Spinal cord (tissue), 10 donors: ENCODE data around the gene RAB31. TPM values are rescaled to one million over a fixed set of nuclear protein-coding genes. Genes with fewer than 3 reads are reported as not detected.
"Not testable (repeated sequence)": the region's sequence is repeated elsewhere in the genome, so short reads cannot be mapped to it uniquely, and the experiment has no call there.

Source experiments
- DNase-seq, 6 donors: peaks; one replicate each; pipeline versions ENCODE4 v3.0.0 to v3.0.0-alpha.2; 2013 to 2015; ENCODE audit warnings: low spot score in 6 of 6, low read depth in 4 of 6
- H3K27ac ChIP-seq: one replicate; pipeline ENCODE4 v1.5.1; 2013; ENCODE audit warnings: low read depth, low read length, control low read depth
- H3K27me3 ChIP-seq: one replicate; pipeline ENCODE4 v1.6.1; 2013; ENCODE audit warnings: low read length; ENCODE audit not compliant: control insufficient read depth, insufficient read depth
- H3K36me3 ChIP-seq: one replicate; pipeline ENCODE4 v1.6.1; 2013; ENCODE audit warnings: low read length; ENCODE audit not compliant: control insufficient read depth, insufficient read depth
- H3K4me1 ChIP-seq: one replicate; pipeline ENCODE4 v1.6.1; 2013; ENCODE audit warnings: low read length; ENCODE audit not compliant: control insufficient read depth, insufficient read depth
- H3K4me3 ChIP-seq: one replicate; pipeline ENCODE4 v1.5.1; 2013; ENCODE audit warnings: low read depth, low read length, control low read depth
- H3K9me3 ChIP-seq: one replicate; pipeline ENCODE4 v1.6.1; 2013; ENCODE audit warnings: low read length; ENCODE audit not compliant: control insufficient read depth, insufficient read depth
- WGBS: methylation state at CpG from one replicate; pipeline ENCODE4 v1.1.5; 2013; ENCODE audit warnings: missing lambda C conversion rate; ENCODE audit not compliant: insufficient coverage; 5-methylcytosine and 5-hydroxymethylcytosine counted together
- polyA plus RNA-seq, 2 donors: library from polyadenylated mRNA; unstranded; fragments of 120-200 nt; gene quantifications; one replicate each; pipeline ENCODE4 v1.2.1, GENCODE V29; 2013; ENCODE audit not compliant: insufficient read length in 2 of 2
- total RNA-seq, 2 donors: library from RNA; depleted of rRNA in 1 of 2; stranded (reverse); fragments of 120-200 nt in 1 of 2; fragments of >200 nt in 1 of 2; gene quantifications; one replicate each; pipeline versions ENCODE4 v1.2.3 to v1.2.4, GENCODE V29; 2013 to 2014
- donor health status: healthy.

Gene RAB31
- total and polyA plus RNA-seq, 4 donors, result 59.0 to 172 (median 95.9) TPM

DNA sequence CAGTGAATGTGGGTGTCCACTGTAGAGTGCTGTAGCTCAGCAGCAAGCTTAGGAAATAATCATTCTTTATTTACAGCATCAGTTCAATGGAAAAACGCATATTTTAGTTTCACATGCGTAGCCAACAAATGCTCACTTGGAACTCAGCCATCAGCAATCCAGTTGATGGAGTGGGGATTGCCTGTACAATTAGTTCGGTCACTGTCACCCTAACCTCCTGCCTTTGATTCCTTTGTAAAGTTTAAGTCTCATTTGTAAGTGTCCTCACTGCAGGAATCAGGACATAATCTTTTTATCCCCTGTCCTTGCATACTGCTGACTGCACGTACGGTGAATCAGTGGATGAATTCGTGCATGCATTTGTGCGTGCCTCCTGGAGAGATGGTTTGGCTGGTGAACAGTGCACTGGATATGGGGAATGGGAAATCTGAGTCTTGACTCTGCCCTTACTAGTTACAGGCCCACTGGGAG is 55.9 kb downstream of the RAB31 start:
- no peaks in the 10 kb centered on the region for H3K36me3 ChIP-seq
- H3K27me3 ChIP-seq, result no peaks in the 10 kb centered on the region
- peak in 2 of 6 donors; percentile 67 to 75 for DNase-seq
- 24% methylated on average over 3 of the region's 7 CpGs for WGBS
- no peaks in the 10 kb centered on the region for H3K9me3 ChIP-seq
- peaks cover 5% of the 10 kb centered on the region for H3K4me1 ChIP-seq
- peak overlapping the region; percentile 25 for H3K27ac ChIP-seq
- no peak overlapping the region for H3K4me3 ChIP-seq

DNA sequence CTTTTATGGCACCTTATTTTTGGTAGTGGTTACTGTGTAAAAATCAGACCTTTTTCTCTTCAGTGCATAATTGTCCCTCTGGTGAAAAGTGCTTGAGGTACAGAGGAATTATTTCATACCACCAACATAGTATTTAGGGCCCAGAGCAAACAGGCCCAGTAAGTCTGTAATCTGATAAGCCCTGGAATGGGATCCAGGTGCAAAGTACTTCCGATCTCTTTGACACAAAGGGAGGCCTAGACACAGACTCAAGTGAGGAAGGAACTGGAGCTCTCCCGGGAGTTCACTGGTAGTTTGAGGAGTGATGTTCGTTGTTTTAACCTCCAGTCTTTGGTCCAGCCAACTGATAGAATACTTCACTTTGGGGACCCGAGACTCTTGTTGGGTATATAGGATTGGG is 57.4 kb downstream of the RAB31 start:
- Histone ChIP-seq H3K9me3 (no peaks in the 10 kb centered on the region), H3K27ac (no peak overlapping the region), H3K27me3 (no peaks in the 10 kb centered on the region), H3K36me3 (no peaks in the 10 kb centered on the region), H3K4me3 (no peak overlapping the region), H3K4me1 (peaks cover 5% of the 10 kb centered on the region)
- no peak for DNase-seq
- WGBS, result 81% methylated on average over 4 of the region's 4 CpGs

DNA sequence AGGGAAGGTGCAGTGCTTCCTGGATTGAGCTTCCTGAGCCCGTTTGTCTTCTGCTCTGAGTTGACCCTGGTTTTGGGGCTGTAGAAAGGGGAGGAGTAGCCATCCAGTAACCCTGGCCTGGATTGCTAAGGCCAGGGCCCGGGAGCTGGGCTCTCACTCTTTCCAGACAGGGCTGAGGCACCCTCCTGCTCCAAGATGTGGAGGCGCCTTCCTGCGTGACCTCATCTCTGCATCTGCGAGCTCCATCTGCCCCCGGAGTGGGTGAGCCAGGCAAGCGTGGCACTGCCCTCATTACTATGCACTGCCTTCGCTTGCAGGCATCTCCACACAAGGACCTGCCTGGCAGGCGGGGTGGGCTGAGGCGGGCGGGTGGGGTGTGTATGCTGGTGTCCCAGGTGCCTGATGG is 58.0 kb downstream of the RAB31 start:
- no peak overlapping the region for H3K27ac ChIP-seq
- no peaks in the 10 kb centered on the region for H3K27me3 ChIP-seq
- peaks cover 9% of the 10 kb centered on the region for H3K4me1 ChIP-seq
- peak in 1 of 6 donors; percentile 47 for DNase-seq
- H3K36me3 ChIP-seq, result no peaks in the 10 kb centered on the region
- WGBS, result 67% methylated on average over 11 of the region's 11 CpGs
- no peak overlapping the region for H3K4me3 ChIP-seq
- no peaks in the 10 kb centered on the region for H3K9me3 ChIP-seq

DNA sequence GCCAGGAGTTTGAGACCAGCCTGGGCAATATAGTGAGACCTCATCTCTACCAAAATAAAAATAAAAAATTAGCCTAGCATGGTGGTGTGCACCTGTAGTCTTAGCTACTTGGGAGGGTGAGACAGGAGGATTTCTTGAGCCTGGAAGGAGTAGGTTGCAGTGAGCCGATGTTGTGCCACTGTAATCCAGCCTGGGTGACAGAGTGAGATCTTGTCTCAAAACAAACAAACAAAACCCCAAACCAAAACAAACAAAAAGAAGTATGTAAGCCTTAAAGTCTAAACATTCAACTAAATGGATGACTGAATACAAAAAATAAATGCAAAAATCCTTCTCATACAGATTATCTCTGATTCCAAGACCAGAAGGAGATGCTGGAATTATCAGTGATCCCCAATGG is 58.6 kb downstream of the RAB31 start:
- peaks cover 14% of the 10 kb centered on the region for H3K4me1 ChIP-seq
- WGBS, result no CpG with 5 or more reads among the region's 1 CpG
- DNase-seq, result no peak

DNA sequence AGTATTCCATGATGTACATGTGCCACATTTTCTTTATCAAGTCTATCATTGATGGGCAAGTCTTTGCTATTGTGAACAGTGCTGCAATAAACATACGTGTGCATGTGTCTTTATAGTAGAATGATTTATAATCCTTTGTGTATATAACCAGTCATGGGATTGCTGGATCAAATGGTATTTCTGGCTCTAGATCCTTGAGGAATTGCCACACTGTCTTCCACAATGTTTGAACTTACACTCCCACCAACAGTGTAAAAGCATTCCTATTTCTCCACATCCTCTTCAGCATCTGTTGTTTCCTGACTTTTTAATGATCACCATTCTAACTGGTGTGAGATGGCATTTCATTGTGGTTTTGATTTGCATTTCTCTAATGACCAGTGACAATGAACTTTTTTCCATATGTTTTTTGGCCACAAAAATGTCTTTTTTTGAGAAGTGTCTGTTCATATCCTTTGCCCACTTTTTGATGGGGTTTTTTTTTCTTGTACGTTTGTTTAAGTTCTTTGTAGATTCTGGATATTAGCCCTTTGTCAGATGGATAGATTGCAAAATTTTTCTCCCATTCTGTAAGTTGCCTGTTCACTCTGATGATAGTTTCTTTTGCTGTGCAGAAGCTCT is 60.1 kb downstream of the RAB31 start:
- DNase-seq, result not testable (repeated sequence)
- no CpG with 5 or more reads among the region's 2 CpGs for WGBS

More for the DNA sequence above, 58.6 kb downstream of the RAB31 start:
- Histone ChIP-seq H3K36me3 (no peaks in the 10 kb centered on the region), H3K27me3 (peaks cover 3% of the 10 kb centered on the region), H3K9me3 (no peaks in the 10 kb centered on the region), H3K27ac (no peak overlapping the region), H3K4me3 (no peak overlapping the region)

DNA sequence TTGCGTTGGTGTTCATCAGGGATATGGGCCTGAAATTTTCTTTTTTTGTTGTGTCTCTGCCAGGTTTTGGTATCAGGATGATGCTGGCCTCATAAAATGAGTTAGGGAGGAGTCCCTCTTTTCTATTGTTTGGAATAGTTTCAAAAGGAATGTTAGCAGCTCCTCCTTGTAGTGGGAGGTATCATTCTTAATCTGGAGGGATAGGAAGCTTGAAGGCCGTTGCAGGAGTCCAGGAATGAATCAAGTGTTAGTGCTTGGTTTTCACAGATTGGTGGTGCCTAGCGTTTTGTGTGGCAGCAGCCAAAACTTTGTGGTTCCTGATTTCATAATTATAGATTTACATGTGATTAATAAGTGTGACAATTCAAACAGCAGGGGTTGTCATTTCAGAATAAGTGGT is 62.0 kb downstream of the RAB31 start:
- H3K9me3 ChIP-seq, H3K4me3 ChIP-seq, DNase-seq, H3K36me3 ChIP-seq, H3K27me3 ChIP-seq, H3K27ac ChIP-seq: not testable (repeated sequence)
- 67% methylated on average over 1 of the region's 3 CpGs for WGBS
- peaks cover 20% of the 10 kb centered on the region for H3K4me1 ChIP-seq

More for the DNA sequence above, 60.1 kb downstream of the RAB31 start:
- peaks cover 20% of the 10 kb centered on the region for H3K4me1 ChIP-seq
- not testable (repeated sequence) for H3K27me3 ChIP-seq, H3K27ac ChIP-seq, H3K4me3 ChIP-seq, H3K9me3 ChIP-seq, H3K36me3 ChIP-seq

DNA sequence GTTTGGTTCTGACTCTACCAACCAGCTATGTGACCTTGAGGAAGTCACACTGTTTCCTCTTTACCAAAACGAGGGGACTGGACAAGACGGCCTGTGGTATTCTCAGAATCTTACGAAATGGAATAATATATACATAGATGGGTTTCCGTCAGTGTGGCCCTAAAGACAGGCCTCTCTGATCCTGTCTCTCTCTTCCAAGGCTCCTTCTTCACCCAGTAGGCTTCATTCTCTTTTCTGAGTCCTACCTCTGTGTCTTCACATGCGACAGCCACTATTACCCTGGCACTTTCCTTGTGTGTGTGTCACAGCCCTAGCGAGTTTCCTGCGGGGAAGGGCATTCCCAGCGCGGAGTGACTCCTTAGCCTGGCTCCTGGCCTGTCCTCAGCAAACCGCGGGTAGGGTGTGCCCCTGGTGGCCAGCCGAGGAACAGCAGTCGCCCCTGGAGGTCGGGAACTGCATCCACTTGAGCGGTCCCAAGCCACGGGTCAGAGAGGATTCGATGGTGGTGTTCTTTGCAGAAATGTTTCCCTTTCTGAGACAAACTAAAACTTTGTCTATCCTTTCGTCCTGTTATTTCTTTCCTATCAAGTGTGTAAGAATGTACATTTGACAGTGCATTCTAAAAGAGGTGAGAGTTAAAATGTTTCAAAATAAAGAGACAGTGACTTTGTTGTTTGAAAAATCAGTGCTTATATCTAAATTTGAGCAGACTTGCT is 63.3 kb downstream of the RAB31 start:
- WGBS, result 6% methylated on average over 13 of the region's 18 CpGs
- Histone ChIP-seq H3K27ac (no peak overlapping the region), H3K4me1 (peaks cover 15% of the 10 kb centered on the region), H3K9me3 (no peaks in the 10 kb centered on the region), H3K4me3 (no peak overlapping the region), H3K36me3 (no peaks in the 10 kb centered on the region), H3K27me3 (peaks cover 3% of the 10 kb centered on the region)
- peak in 5 of 6 donors; percentile 38 to 85 (median 53) for DNase-seq

DNA sequence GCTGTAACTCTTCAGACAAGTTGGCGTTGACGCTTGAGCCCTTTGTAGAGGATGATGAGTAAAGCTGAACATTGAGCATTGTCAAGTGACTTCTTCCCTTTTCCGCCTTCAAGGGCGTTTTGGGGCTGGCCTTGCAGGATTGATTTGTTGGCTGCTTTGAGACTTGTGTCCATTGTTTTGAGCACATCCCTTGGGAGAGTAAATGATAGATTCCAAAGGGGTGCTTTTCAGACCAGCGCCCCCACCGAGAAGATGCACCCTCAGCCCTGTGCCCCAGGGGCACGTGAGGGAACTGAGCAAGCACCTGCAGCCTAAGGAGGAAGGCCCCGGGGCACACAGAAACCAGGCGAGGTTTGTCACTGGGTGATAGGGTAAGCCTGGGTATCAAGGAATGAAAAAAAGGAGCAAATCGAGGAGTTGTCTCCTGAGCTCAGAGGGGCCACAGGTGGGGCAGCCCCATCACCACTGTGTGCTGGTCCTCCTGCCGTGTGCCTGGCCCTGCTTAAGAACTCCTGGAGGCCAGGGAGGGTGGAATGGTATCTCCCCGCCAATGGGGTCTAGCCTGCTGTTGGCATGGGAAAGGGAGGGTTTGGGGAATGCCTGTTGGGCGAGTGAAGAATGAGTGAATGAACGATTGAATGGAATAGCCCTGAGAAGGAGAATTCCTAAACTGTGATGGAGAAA is 64.0 kb downstream of the RAB31 start:
- 71% methylated on average over 11 of the region's 14 CpGs for WGBS
- DNase-seq, result no peak
- no peak overlapping the region for H3K27ac ChIP-seq
- peaks cover 15% of the 10 kb centered on the region for H3K4me1 ChIP-seq
- H3K36me3 ChIP-seq, result no peaks in the 10 kb centered on the region
- H3K4me3 ChIP-seq, result no peak overlapping the region
- peaks cover 3% of the 10 kb centered on the region for H3K27me3 ChIP-seq
- no peaks in the 10 kb centered on the region for H3K9me3 ChIP-seq

DNA sequence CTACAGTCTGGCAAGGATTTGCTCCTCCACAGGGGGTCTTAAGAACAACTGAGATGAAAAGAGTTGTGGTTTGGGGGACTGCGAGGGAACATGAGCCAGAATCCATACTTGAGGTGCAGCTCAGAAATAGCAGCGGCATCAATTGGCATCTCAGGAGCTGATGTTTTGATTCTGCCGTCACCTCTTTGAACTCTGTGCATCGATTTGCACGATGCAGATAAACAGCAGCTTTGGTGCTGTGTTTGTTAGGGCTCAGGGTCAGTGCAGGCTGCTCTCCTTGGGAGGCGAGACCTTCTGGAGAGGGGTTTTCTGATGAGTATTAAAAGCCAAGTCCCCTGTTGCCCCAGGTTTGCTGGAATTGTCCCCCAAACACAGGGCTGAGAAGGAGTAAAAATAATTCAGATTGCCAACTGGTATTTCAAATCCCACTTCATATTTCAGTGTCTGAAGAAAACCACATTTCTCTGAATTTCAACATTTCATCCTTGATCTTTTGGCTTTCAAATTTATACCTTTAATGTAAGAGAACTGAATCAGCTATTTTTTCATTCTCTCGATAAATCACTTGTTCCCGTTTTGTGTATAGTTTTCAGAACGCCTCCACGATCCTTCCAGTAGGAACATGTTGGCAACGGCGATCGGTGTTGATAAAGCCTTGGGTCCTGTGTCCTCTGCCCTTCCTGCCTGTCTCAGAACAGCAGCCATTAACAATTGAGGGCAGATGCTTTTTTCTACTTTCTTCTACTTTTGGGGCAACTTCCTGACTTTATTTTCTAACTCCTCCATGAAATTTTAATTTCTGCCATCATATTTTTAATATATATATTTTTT is 65.0 kb downstream of the RAB31 start:
- Histone ChIP-seq H3K27me3 (peaks cover 3% of the 10 kb centered on the region), H3K4me3 (no peak overlapping the region), H3K27ac (no peak overlapping the region), H3K36me3 (no peaks in the 10 kb centered on the region), H3K9me3 (no peaks in the 10 kb centered on the region), H3K4me1 (peaks cover 15% of the 10 kb centered on the region)
- 70% methylated on average over 4 of the region's 13 CpGs for WGBS
- no peak for DNase-seq
